HUES64 (cell line): ENCODE measurements around the gene OLFM1.

ENCODE experiments used
- H3K27ac ChIP-seq: 2 replicates; pipeline ENCODE4 v1.7.0; 2013; ENCODE audit warnings: low read depth, low read length, inconsistent platforms
- H3K27me3 ChIP-seq: 2 replicates; pipeline ENCODE4 v1.6.1; 2013; ENCODE audit warnings: mild to moderate bottlenecking, low read length; ENCODE audit not compliant: insufficient read depth
- H3K36me3 ChIP-seq: 2 replicates; pipeline ENCODE4 v1.6.1; 2013; ENCODE audit warnings: mild to moderate bottlenecking, low read length; ENCODE audit not compliant: insufficient read depth
- H3K4me1 ChIP-seq: 2 replicates; pipeline ENCODE4 v1.6.1; 2013; ENCODE audit warnings: mild to moderate bottlenecking, low read length, moderate library complexity; ENCODE audit not compliant: insufficient read depth
- H3K4me3 ChIP-seq: 2 replicates; pipeline ENCODE4 v1.5.1; 2013; ENCODE audit warnings: mild to moderate bottlenecking, low read length, moderate library complexity
- H3K9ac ChIP-seq: 2 replicates; pipeline ENCODE4 v1.6.1; 2013; ENCODE audit warnings: mild to moderate bottlenecking, low read depth, low read length
- H3K9me3 ChIP-seq: 2 replicates; pipeline ENCODE4 v1.6.1; 2013; ENCODE audit warnings: low read depth, low read length; ENCODE audit not compliant: insufficient read depth
- WGBS: fragments of 150-250, 120-280 bp; methylation state at CpG from one replicate; pipeline ENCODE4 v1.1.7; 2013; ENCODE audit warnings: missing lambda C conversion rate; 5-methylcytosine and 5-hydroxymethylcytosine counted together

The OLFM1 gene

DNA sequence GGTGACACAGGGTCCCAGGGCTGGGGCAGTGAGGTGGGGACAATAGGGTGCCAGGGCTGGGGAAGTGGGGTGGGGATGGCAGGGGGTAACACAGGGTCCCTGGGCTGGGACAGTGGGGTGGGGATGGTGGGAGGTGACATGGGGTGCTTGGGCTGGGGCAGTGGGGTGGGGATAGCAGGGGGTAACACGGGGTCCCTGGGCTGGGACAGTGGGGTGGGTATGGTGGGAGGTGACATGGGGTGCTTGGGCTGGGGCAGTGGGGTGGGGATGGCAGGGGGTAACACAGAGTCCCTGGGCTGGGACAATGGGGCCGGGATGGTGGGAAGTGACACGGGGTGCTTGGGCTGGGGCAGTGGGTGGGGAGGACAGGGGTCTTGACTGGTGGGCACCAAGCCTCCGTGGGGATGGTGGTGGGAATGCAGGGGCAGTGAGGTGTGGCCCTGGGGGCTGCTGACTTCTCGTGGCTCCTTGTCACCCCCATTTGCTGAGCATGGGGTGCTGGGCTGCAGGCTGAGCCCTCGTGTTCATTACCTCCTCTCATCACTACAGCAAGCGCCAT, 41.7 kb downstream of the OLFM1 start:
- no peaks in the 10 kb centered on the region for H3K9me3 ChIP-seq
- H3K27me3 ChIP-seq: no peaks in the 10 kb centered on the region
- H3K36me3 ChIP-seq: no peaks in the 10 kb centered on the region
- no peak overlapping the region for H3K9ac ChIP-seq
- WGBS: 92% methylated on average over 7 of the region's 7 CpGs
- no peaks in the 10 kb centered on the region for H3K4me1 ChIP-seq
- H3K4me3 ChIP-seq: no peak overlapping the region
- no peak overlapping the region for H3K27ac ChIP-seq

DNA sequence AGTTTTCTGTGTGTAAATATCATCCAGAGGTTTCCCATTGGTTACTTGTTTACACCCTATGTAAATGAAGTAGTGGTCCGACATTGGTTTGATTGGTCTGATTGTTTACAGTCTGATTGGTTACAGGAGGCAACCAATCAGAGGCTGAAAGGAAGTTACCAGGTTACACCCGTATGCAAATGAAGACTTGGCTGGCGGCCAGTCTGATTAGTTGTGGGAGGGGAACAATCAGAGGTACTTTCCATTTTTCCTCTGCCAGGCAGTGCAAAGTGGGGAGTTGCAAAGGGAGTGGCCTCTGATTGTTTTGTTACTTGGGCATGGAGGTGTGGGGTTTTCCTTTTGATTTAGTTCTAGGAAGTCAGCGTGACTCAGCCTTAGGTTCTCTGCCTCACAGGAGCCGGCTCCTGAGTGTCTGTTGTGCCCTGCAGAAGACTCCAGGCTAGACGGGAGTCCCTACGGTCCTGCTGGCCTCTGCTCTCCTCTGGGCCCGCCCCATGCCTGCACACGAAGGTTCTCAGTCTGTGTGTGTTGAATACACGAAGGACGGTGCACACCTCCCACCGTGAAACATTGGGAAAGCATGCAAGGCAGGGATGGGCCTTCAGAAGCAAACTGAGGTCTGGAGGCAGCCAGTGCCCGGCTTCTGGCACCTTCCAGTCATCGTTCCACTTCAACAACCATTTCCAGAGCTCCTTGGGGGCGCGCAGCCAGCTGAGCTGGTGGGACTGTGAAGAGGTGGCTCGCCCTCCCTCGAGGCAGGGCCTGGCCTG, 42.9 kb downstream of the OLFM1 start:
- Histone ChIP-seq H3K4me1 (no peaks in the 10 kb centered on the region), H3K9me3 (no peaks in the 10 kb centered on the region), H3K27me3 (no peaks in the 10 kb centered on the region), H3K27ac (no peak overlapping the region), H3K36me3 (no peaks in the 10 kb centered on the region), H3K9ac (no peak overlapping the region), H3K4me3 (no peak overlapping the region)
- WGBS: 83% methylated on average over 18 of the region's 18 CpGs

GRCh38 chr9:135131488-135131887, 44.0 kb downstream of the OLFM1 start:
- H3K4me1 ChIP-seq: no peaks in the 10 kb centered on the region
- no peak overlapping the region for H3K9ac ChIP-seq
- 93% methylated on average over 8 of the region's 8 CpGs for WGBS
- H3K36me3 ChIP-seq: no peaks in the 10 kb centered on the region
- H3K27ac ChIP-seq: no peak overlapping the region
- H3K4me3 ChIP-seq: no peak overlapping the region
- H3K27me3 ChIP-seq: no peaks in the 10 kb centered on the region
- no peaks in the 10 kb centered on the region for H3K9me3 ChIP-seq

DNA sequence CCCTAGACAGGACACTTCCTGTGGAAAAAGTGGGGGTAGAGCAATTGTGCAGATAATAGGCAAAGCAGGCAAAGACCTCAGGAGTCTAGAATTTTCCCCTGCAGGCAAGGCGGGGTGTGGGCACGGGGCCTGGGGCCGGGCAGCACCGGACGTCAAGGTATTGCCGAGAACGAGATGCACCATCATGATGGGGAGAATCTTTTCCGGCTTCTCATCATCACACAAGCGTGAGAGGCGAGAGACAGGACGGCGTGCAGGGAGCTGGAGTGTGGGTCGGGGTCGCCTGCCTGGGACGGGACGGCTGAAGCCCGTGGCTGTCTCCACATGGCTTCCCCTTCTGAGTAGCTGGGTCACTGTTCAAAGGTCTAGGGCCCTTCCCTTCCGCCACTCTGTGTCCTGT, 44.5 kb downstream of the OLFM1 start:
- Histone ChIP-seq H3K9ac (no peak overlapping the region), H3K9me3 (no peaks in the 10 kb centered on the region), H3K27me3 (no peaks in the 10 kb centered on the region), H3K4me3 (no peak overlapping the region), H3K36me3 (no peaks in the 10 kb centered on the region), H3K4me1 (peaks cover 4% of the 10 kb centered on the region; the same call in 1 of the 2 replicates), H3K27ac (no peak overlapping the region)
- 96% methylated on average over 18 of the region's 18 CpGs for WGBS

- Histone ChIP-seq H3K36me3 (no peaks in the 10 kb centered on the region), H3K9me3 (peaks cover 16% of the 10 kb centered on the region), H3K4me3 (no peak overlapping the region), H3K9ac (no peak overlapping the region), H3K27me3 (no peaks in the 10 kb centered on the region), H3K27ac (no peak overlapping the region), H3K4me1 (peaks cover 7% of the 10 kb centered on the region; the same call in 1 of the 2 replicates)
- WGBS: 91% methylated on average over 28 of the region's 28 CpGs
These were observed 47.0 kb downstream of the OLFM1 start for GRCh38 chr9:135134268-135135022.

GRCh38 chr9:135135171-135135928, 47.9 kb downstream of the OLFM1 start:
- Histone ChIP-seq H3K9ac (no peak overlapping the region), H3K4me1 (peaks cover 7% of the 10 kb centered on the region; the same call in 1 of the 2 replicates), H3K27ac (no peak overlapping the region), H3K4me3 (no peak overlapping the region), H3K36me3 (no peaks in the 10 kb centered on the region), H3K27me3 (no peaks in the 10 kb centered on the region), H3K9me3 (peaks cover 17% of the 10 kb centered on the region)
- 91% methylated on average over 13 of the region's 13 CpGs for WGBS

GRCh38 chr9:135135929-135136315, 48.5 kb downstream of the OLFM1 start:
- Histone ChIP-seq H3K4me3 (no peak overlapping the region), H3K27me3 (no peaks in the 10 kb centered on the region), H3K4me1 (peaks cover 7% of the 10 kb centered on the region; the same call in 1 of the 2 replicates), H3K9me3 (peaks cover 17% of the 10 kb centered on the region), H3K36me3 (no peaks in the 10 kb centered on the region), H3K9ac (no peak overlapping the region), H3K27ac (no peak overlapping the region)
- WGBS: 89% methylated on average over 6 of the region's 6 CpGs

GRCh38 chr9:135136481-135136880, 49.0 kb downstream of the OLFM1 start:
- peak overlapping the region; percentile 80; the same call in 1 of the 2 replicates for H3K27ac ChIP-seq

DNA sequence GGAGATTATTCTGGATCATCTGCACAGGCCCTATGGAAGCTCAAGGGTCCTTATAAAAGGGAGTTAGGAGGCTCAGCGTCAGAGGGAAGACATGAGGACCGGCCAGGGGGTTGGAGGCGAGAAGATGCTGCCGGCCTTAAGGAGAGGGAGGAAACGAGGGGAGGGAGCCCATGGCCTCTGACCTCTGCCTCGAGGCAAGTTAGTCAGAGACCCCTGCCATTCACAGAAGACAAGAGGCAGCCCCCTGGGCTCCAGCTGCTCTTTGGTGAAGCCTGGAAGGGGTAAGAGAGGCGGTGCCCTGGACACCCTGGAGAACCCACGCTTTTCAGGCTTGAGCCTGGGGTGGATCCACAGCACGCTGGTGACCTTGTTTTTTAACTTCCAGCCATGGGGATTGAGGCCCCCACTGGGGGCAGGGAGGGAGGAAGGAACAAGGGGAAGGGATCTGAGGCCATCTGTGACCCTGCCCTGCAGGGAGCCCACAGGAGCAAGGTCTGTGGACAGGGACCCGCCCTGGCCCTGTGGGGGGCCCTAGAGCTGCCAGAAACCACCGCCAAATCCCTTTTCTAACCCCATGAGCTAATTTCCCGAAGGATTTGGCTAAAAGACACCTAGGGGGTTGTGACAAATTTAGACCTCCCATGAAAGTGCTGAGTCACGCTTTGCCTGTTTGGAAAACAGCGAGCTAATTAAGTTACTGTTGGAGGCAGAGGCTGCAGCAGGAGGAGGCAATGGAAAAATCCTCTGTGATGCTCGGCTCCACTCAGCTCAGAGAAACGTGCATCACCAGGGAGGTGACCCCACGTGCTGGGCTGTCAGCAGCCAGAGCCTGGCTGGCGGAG, 49.7 kb downstream of the OLFM1 start:
- H3K27ac ChIP-seq: peak overlapping the region; percentile 80
- peaks cover 17% of the 10 kb centered on the region for H3K9me3 ChIP-seq
- WGBS: 31% methylated on average over 18 of the region's 18 CpGs
- H3K27me3 ChIP-seq: no peaks in the 10 kb centered on the region
- H3K9ac ChIP-seq: no peak overlapping the region
- H3K4me1 ChIP-seq: peaks cover 7% of the 10 kb centered on the region; the same call in 1 of the 2 replicates
- no peak overlapping the region for H3K4me3 ChIP-seq
- H3K36me3 ChIP-seq: no peaks in the 10 kb centered on the region

More at GRCh38 chr9:135136481-135136880, 49.0 kb downstream of the OLFM1 start:
- Histone ChIP-seq H3K4me1 (peaks cover 7% of the 10 kb centered on the region; the same call in 1 of the 2 replicates), H3K9me3 (peaks cover 17% of the 10 kb centered on the region), H3K27me3 (no peaks in the 10 kb centered on the region), H3K9ac (no peak overlapping the region), H3K4me3 (no peak overlapping the region), H3K36me3 (no peaks in the 10 kb centered on the region)
- 75% methylated on average over 9 of the region's 9 CpGs for WGBS
